Erythroblast (primary cell): ENCODE measurements around the gene TNFAIP8L1.

ENCODE experiments used
- GATA1 ChIP-seq: IDR thresholded peaks from 2 replicates; pipeline ENCODE4 v1.6.1; 2011; ENCODE audit warnings: low read depth, mild to moderate bottlenecking, control low read depth, low read length, moderate library complexity
- POLR2A ChIP-seq: IDR thresholded peaks from 2 replicates; pipeline ENCODE4 v1.6.1; 2011; ENCODE audit warnings: mild to moderate bottlenecking, low read length

DNA sequence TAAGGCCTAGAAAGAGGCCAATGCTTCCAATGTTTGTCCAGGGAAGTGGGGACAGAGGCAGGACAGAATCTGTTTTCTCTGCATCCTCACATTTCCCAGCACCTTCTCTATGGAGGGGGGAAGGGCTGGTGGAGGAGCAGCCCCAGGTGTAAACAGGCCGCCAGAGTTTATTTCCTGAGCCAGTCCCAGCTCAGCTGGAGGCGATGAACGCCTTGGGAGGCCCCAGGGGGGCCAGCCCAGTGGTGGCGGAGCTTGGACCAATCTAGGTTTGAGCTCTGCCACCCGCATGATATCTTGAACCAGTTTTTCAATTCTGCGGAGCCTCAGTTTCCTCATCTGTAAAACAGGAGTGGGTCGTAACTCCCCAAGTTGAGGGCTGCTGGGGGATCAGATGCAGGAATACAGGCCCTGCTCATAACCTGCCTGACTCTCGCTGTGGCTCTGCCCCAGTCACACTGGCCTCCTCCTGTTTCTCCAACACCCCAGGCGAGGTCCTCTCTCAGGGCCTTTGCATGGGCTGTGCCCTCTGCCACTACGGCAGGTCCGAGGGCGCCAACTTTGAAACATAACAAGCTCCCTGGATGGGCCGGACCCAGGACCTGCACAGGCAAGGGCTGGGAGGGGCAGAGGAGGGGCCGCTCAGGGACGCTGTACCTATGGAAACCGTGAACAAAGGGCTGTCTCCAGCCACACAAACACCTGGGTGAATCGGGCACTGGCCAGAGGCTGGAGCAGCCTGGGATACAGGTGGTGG lies 1.1 kb downstream of the TNFAIP8L1 start:
- TF ChIP-seq POLR2A = no peak
- no peak for TF ChIP-seq GATA1
